GM23338 (cell line): Measurements from ENCODE around the gene ELFN1.

Experiments
- CREB1 ChIP-seq: fragments of 250-450 bp; sonication (Bioruptor Pico); IDR thresholded peaks from 2 replicates; pipeline ENCODE4 v1.5.0; 2020; ENCODE audit warnings: low read depth, mild to moderate bottlenecking, moderate library complexity
- EZH2 ChIP-seq: fragments of 200-600 bp; sonication (generic); IDR thresholded peaks from one replicate; pipeline ENCODE4 v1.8.0; 2017; ENCODE audit warnings: antibody characterized with exemption, mild to moderate bottlenecking, low read depth; ENCODE audit not compliant: unreplicated experiment
- EZH2phosphoT487 ChIP-seq: fragments of 200-600 bp; sonication (generic); IDR thresholded peaks from one replicate; pipeline ENCODE4 v1.8.1; 2018; ENCODE audit warnings: antibody characterized with exemption; ENCODE audit not compliant: unreplicated experiment
- JUNB ChIP-seq: IDR thresholded peaks from one replicate; pipeline ENCODE4 v1.6.1; 2016; ENCODE audit warnings: antibody characterized with exemption; ENCODE audit not compliant: unreplicated experiment
- POLR2AphosphoS5 ChIP-seq: IDR thresholded peaks from 2 replicates; pipeline ENCODE4 v1.6.1; 2016; ENCODE audit warnings: antibody characterized with exemption, low read depth
- REST ChIP-seq: IDR thresholded peaks from one replicate; pipeline ENCODE4 v1.6.1; 2018; ENCODE audit warnings: antibody characterized with exemption; ENCODE audit not compliant: unreplicated experiment
- STAT1 ChIP-seq: IDR thresholded peaks from one replicate; pipeline ENCODE4 v1.6.1; 2016; ENCODE audit warnings: antibody characterized with exemption; ENCODE audit not compliant: unreplicated experiment
- ZNF114 ChIP-seq: fragments of 250-450 bp; sonication (Bioruptor Pico); IDR thresholded peaks from 2 replicates; pipeline ENCODE4 v1.5.0; 2020; ENCODE audit warnings: mild to moderate bottlenecking, moderate library complexity
- ZNF331 ChIP-seq: fragments of 250-450 bp; sonication (Bioruptor Pico); IDR thresholded peaks from 2 replicates; pipeline ENCODE4 v1.5.0; 2020; ENCODE audit warnings: low read depth, mild to moderate bottlenecking, moderate library complexity
- ZNF462 ChIP-seq: fragments of 250-450 bp; sonication (Bioruptor Pico); IDR thresholded peaks from 2 replicates; pipeline ENCODE4 v1.5.0; 2020; ENCODE audit warnings: mild to moderate bottlenecking, moderate library complexity
- TF ChIP-seq, protein P1 (sequence below), 2 experiments: fragments of 200-600 bp in 1 of 2; sonication (generic) in 1 of 2; conservative IDR thresholded peaks; 2 replicates each; pipeline versions ENCODE4 v1.5.1 to v1.6.1; 2016 to 2017; ENCODE audit warnings: antibody characterized with exemption in 2 of 2, low read depth in 2 of 2, mild to moderate bottlenecking in 2 of 2, moderate library complexity in 1 of 2
- TF ChIP-seq, protein P2 (sequence below): IDR thresholded peaks from 2 replicates; pipeline ENCODE4 v1.6.1; 2016; ENCODE audit warnings: antibody characterized with exemption

- TF ChIP-seq, protein P1, sequence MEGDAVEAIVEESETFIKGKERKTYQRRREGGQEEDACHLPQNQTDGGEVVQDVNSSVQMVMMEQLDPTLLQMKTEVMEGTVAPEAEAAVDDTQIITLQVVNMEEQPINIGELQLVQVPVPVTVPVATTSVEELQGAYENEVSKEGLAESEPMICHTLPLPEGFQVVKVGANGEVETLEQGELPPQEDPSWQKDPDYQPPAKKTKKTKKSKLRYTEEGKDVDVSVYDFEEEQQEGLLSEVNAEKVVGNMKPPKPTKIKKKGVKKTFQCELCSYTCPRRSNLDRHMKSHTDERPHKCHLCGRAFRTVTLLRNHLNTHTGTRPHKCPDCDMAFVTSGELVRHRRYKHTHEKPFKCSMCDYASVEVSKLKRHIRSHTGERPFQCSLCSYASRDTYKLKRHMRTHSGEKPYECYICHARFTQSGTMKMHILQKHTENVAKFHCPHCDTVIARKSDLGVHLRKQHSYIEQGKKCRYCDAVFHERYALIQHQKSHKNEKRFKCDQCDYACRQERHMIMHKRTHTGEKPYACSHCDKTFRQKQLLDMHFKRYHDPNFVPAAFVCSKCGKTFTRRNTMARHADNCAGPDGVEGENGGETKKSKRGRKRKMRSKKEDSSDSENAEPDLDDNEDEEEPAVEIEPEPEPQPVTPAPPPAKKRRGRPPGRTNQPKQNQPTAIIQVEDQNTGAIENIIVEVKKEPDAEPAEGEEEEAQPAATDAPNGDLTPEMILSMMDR (conservative IDR thresholded peaks at IDR 0.05; ENCODE audit: low read depth in 2 of 2), result no peak
- TF ChIP-seq EZH2, result no peak
- TF ChIP-seq, protein P2, sequence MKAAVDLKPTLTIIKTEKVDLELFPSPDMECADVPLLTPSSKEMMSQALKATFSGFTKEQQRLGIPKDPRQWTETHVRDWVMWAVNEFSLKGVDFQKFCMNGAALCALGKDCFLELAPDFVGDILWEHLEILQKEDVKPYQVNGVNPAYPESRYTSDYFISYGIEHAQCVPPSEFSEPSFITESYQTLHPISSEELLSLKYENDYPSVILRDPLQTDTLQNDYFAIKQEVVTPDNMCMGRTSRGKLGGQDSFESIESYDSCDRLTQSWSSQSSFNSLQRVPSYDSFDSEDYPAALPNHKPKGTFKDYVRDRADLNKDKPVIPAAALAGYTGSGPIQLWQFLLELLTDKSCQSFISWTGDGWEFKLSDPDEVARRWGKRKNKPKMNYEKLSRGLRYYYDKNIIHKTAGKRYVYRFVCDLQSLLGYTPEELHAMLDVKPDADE, result no peak
- TF ChIP-seq STAT1, result no peak
- TF ChIP-seq EZH2phosphoT487, result no peak
- TF ChIP-seq POLR2AphosphoS5, result no peak
- TF ChIP-seq JUNB, result no peak
- no peak for TF ChIP-seq REST
- no peak for TF ChIP-seq ZNF114 (CRISPR knock-in tag)
- no peak for TF ChIP-seq ZNF331 (CRISPR knock-in tag)
- no peak for TF ChIP-seq ZNF462
- no peak for TF ChIP-seq CREB1 (CRISPR knock-in tag)
These were observed 64.0 kb downstream of the ELFN1 start for GRCh38 chr7:1733908-1734730.
